ENCODE measurements around the gene RFPL1. TPM values are rescaled to one million over a fixed set of nuclear protein-coding genes. Genes with fewer than 3 reads are reported as not detected.

RFPL1 gene
- polyA plus RNA-seq, 1 donor from 2014 or later = not detected

DNA sequence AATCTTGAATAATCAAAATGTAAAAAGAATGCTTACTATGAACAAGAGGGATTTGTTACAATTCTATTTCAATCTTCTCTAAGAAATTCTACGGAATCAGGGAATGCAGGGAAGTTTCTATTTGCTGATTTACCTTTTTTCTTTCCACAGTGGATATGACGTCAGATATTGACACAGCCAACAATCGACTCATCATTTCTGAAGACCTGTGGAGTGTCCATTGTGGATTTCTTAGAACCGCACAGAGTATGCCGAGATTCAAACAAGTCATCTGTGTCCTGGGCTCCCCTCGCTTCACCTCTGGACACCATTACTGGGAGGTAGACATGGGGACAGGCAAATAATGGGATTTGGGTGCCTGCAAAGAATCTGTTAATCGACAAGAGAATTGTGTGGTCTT lies 4.1 kb upstream of the RFPL1 start:
- Histone ChIP-seq H3K27me3 (ENCODE audit: insufficient read depth, low read depth, low read length) (no peaks in the 10 kb centered on the region), H3K4me3 (ENCODE audit: low read length) (no peak overlapping the region), H3K9me2 (ENCODE audit: insufficient read depth, low read length) (no peaks in the 10 kb centered on the region), H3F3A (ENCODE audit: insufficient read depth, low read length, poor library complexity, severe bottlenecking) (no peaks in the 10 kb centered on the region), H3K9ac (ENCODE audit: low read length) (no peak overlapping the region), H3K36me3 (ENCODE audit: insufficient read depth, low read length) (no peaks in the 10 kb centered on the region), H3K4me2 (ENCODE audit: low read length) (no peak overlapping the region), H4K20me1 (ENCODE audit: insufficient read depth) (no peaks in the 10 kb centered on the region), H3K27ac (ENCODE audit: low read length) (no peak overlapping the region), H3K79me2 (replicated peaks; ENCODE audit: insufficient read depth, low read length) (no peaks in the 10 kb centered on the region), H2AFZ (ENCODE audit: low read depth, low read length) (no peak overlapping the region), H3K9me3 (ENCODE audit: low read length) (no peaks in the 10 kb centered on the region)
- TF ChIP-seq POLR2AphosphoS5 (IDR thresholded peaks at IDR 0.05) (no peak), RAD21 (conservative IDR thresholded peaks at IDR 0.05) (no peak), EP300 (conservative IDR thresholded peaks at IDR 0.05; ENCODE audit: poor library complexity, severe bottlenecking) (no peak), SMC3 (conservative IDR thresholded peaks at IDR 0.05; ENCODE audit: poor library complexity) (no peak), MXI1 (conservative IDR thresholded peaks at IDR 0.05; ENCODE audit: poor library complexity, severe bottlenecking) (no peak), CTCF (IDR thresholded peaks at IDR 0.05; ENCODE audit: poor library complexity, severe bottlenecking) (no peak), EZH2 (IDR thresholded peaks at IDR 0.05; ENCODE audit: borderline replicate concordance, insufficient read depth, low read length, poor library complexity, severe bottlenecking) (no peak), TAF1 (IDR thresholded peaks at IDR 0.05; ENCODE audit: low read depth) (no peak)
- TF ChIP-seq, protein P1, sequence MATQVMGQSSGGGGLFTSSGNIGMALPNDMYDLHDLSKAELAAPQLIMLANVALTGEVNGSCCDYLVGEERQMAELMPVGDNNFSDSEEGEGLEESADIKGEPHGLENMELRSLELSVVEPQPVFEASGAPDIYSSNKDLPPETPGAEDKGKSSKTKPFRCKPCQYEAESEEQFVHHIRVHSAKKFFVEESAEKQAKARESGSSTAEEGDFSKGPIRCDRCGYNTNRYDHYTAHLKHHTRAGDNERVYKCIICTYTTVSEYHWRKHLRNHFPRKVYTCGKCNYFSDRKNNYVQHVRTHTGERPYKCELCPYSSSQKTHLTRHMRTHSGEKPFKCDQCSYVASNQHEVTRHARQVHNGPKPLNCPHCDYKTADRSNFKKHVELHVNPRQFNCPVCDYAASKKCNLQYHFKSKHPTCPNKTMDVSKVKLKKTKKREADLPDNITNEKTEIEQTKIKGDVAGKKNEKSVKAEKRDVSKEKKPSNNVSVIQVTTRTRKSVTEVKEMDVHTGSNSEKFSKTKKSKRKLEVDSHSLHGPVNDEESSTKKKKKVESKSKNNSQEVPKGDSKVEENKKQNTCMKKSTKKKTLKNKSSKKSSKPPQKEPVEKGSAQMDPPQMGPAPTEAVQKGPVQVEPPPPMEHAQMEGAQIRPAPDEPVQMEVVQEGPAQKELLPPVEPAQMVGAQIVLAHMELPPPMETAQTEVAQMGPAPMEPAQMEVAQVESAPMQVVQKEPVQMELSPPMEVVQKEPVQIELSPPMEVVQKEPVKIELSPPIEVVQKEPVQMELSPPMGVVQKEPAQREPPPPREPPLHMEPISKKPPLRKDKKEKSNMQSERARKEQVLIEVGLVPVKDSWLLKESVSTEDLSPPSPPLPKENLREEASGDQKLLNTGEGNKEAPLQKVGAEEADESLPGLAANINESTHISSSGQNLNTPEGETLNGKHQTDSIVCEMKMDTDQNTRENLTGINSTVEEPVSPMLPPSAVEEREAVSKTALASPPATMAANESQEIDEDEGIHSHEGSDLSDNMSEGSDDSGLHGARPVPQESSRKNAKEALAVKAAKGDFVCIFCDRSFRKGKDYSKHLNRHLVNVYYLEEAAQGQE (IDR thresholded peaks at IDR 0.05; ENCODE audit: borderline replicate concordance) = no peak

DNA sequence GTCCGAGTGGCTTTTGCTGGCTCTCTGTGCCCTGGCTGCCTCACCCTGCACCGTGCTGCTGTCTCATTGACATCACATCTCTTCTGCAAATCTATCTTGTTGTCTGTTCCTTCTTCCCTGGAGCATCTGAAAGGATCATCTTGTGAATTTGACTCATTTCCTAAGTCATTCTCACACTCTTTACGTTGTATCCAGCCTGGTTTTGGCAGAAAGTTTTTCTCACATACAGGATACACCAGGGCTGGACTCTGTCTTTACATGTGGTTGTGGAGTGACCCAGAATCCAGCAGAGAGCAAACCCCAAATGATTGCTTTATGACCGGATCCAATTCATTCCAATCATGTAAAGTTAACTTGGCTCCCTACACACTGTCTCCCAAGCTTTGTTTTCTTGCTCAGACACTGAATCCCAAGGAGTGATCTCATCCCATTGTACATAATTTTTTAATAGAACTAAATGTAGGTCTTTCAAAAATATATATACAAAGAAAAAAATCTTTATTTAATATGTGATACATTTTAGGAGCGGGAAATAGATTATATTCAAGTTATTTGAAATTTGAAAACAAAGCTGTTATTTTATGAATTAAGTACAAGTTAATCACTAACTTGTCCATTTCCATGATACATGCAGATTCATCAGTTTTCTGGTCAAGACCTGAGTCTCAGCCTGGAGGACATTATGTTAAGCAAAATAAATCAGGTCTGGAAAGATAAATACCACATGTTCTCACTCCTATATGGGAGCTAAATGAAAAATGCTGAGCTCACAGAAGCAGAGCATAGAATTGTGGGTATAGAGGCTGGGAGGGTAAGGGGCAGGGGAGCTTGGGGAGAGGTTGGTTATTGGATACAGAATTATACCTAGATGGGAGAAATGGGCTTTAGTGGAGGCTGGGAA lies 2.9 kb upstream of the RFPL1 start:
- no peaks in the 10 kb centered on the region for H3K27me3 ChIP-seq (ENCODE audit: insufficient read depth, low read depth, low read length)
- H3K9me2 ChIP-seq (ENCODE audit: insufficient read depth, low read length) = no peaks in the 10 kb centered on the region
- no peaks in the 10 kb centered on the region for H3F3A ChIP-seq (ENCODE audit: insufficient read depth, low read length, poor library complexity, severe bottlenecking)
- H3K4me3 ChIP-seq (ENCODE audit: low read length) = no peak overlapping the region
- no peak overlapping the region for H3K9ac ChIP-seq (ENCODE audit: low read length)
- no peaks in the 10 kb centered on the region for H4K20me1 ChIP-seq (ENCODE audit: insufficient read depth)
- H3K9me3 ChIP-seq (ENCODE audit: low read length) = no peaks in the 10 kb centered on the region
- no peaks in the 10 kb centered on the region for H3K79me2 ChIP-seq (replicated peaks; ENCODE audit: insufficient read depth, low read length)
- no peak overlapping the region for H3K27ac ChIP-seq (ENCODE audit: low read length)
- TF ChIP-seq CTCF (IDR thresholded peaks at IDR 0.05; ENCODE audit: poor library complexity, severe bottlenecking) = no peak
- TF ChIP-seq EZH2 (IDR thresholded peaks at IDR 0.05; ENCODE audit: borderline replicate concordance, insufficient read depth, low read length, poor library complexity, severe bottlenecking) = no peak
- no peak for TF ChIP-seq RAD21 (conservative IDR thresholded peaks at IDR 0.05)
- no peak for TF ChIP-seq TAF1 (IDR thresholded peaks at IDR 0.05; ENCODE audit: low read depth)
- TF ChIP-seq, protein P1 (IDR thresholded peaks at IDR 0.05; ENCODE audit: borderline replicate concordance) = no peak
- no peak overlapping the region for H3K4me2 ChIP-seq (ENCODE audit: low read length)
- no peaks in the 10 kb centered on the region for H3K36me3 ChIP-seq (ENCODE audit: insufficient read depth, low read length)
- no peak overlapping the region for H2AFZ ChIP-seq (ENCODE audit: low read depth, low read length)
